Endothelial cell of umbilical vein (primary cell): ENCODE measurements around the gene MKLN1. TPM values are rescaled to one million over a fixed set of nuclear protein-coding genes. Genes with fewer than 3 reads are reported as not detected.

Experiments used
- BruUV-seq: library from RNA; stranded (reverse); fragments of 400-500 nt; replicated peaks from 2 replicates; lab custom pipeline; 2021; lab: Mats Ljungman, UMichigan
- CTCF ChIA-PET: fragments of 300-600, 350-600 bp; sonication (Branson Sonifier 250); formaldehyde crosslinking; loops from one replicate; lab custom pipeline; 2021; ENCODE audit warnings: antibody characterized with exemption, inconsistent platforms; lab: Charles Lee
- POLR2A ChIA-PET: fragments of 300-600, 350-600 bp; sonication (Branson Sonifier 250); formaldehyde crosslinking; loops from one replicate; lab custom pipeline; 2021; ENCODE audit warnings: antibody characterized with exemption, inconsistent platforms; lab: Charles Lee
- DNase-seq: peaks from one replicate; pipeline ENCODE4 v3.0.0-alpha.2; 2011; ENCODE audit warnings: low read depth, low spot score
- FAIRE-seq: peaks from 2 replicates; lab custom pipeline; 2011; peaks lifted over from hg19 to GRCh38; lab: Jason Lieb, UNC
- H2AFZ ChIP-seq: 2 replicates; pipeline ENCODE4 v1.6.0; 2012; ENCODE audit warnings: low read depth, low read length, control low read depth, inconsistent platforms
- H3K27ac ChIP-seq: 2 replicates; pipeline ENCODE4 v1.5.1; 2011; ENCODE audit warnings: low read depth, mild to moderate bottlenecking, control low read depth, low read length, moderate library complexity; ENCODE audit not compliant: insufficient read depth
- H3K27me3 ChIP-seq, 2 experiments: 2 replicates each; pipeline versions ENCODE4 v1.6.0 to v1.6.1; 2011; ENCODE audit warnings: low read length in 2 of 2, mixed read lengths in 1 of 2; ENCODE audit not compliant: control insufficient read depth in 2 of 2, insufficient read depth in 2 of 2
- H3K36me3 ChIP-seq, 2 experiments: 2 replicates in 1 of 2; 3 replicates in 1 of 2; pipeline ENCODE4 v1.5.1; 2011; ENCODE audit warnings: low read length in 2 of 2, mild to moderate bottlenecking in 1 of 2, moderate library complexity in 1 of 2; ENCODE audit not compliant: control insufficient read depth in 2 of 2, insufficient read depth in 2 of 2; ENCODE audit errors: extremely low read depth in 1 of 2
- H3K4me1 ChIP-seq: 3 replicates; pipeline ENCODE4 v1.5.1; 2011; ENCODE audit warnings: mild to moderate bottlenecking, low read length; ENCODE audit not compliant: control insufficient read depth, insufficient read depth; ENCODE audit errors: extremely low read depth
- H3K4me2 ChIP-seq: 2 replicates; pipeline ENCODE4 v1.6.1; 2011; ENCODE audit warnings: low read length, control low read depth, mixed read lengths; ENCODE audit not compliant: insufficient read depth
- H3K4me3 ChIP-seq, 3 experiments: fragments of 200-600 bp in 1 of 3; sonication (generic), shearing (Covaris generic) in 1 of 3; replicated peaks in 1 of 3; 2 replicates each; pipeline ENCODE4 v1.5.1; 2011 to 2016; ENCODE audit warnings: control low read depth in 3 of 3, low read length in 3 of 3, mild to moderate bottlenecking in 2 of 3, inconsistent platforms in 1 of 3, low read depth in 1 of 3, moderate library complexity in 1 of 3; ENCODE audit not compliant: insufficient read depth in 1 of 3
- H3K79me2 ChIP-seq: 2 replicates; pipeline ENCODE4 v1.6.0; 2012; ENCODE audit warnings: low read length, inconsistent platforms; ENCODE audit not compliant: control insufficient read depth, insufficient read depth
- H3K9ac ChIP-seq: replicated peaks from 2 replicates; pipeline ENCODE3; 2011; ENCODE audit warnings: low read length, control low read depth; ENCODE audit not compliant: insufficient read depth; ENCODE audit errors: extremely low read depth
- H3K9me1 ChIP-seq: replicated peaks from 3 replicates; pipeline ENCODE4 v1.6.0; 2011; ENCODE audit warnings: mild to moderate bottlenecking, low read length; ENCODE audit not compliant: control insufficient read depth, insufficient read depth; ENCODE audit errors: extremely low read depth
- H3K9me3 ChIP-seq: replicated peaks from 2 replicates; pipeline ENCODE4 v1.5.1; 2012; ENCODE audit warnings: low read length, inconsistent platforms; ENCODE audit not compliant: control insufficient read depth, insufficient read depth
- H4K20me1 ChIP-seq: replicated peaks from 2 replicates; pipeline ENCODE3; 2011; ENCODE audit warnings: mild to moderate bottlenecking, low read length; ENCODE audit not compliant: control insufficient read depth, insufficient read depth; ENCODE audit errors: extremely low read depth
- EZH2 ChIP-seq: IDR thresholded peaks from 2 replicates; pipeline ENCODE4 v1.6.1; 2012; ENCODE audit warnings: borderline replicate concordance, low read depth, mild to moderate bottlenecking, moderate library complexity, low read length, inconsistent platforms; ENCODE audit not compliant: severe bottlenecking
- FOS ChIP-seq: IDR thresholded peaks from 2 replicates; pipeline ENCODE4 v1.6.1; 2011; ENCODE audit warnings: mild to moderate bottlenecking, low read length, moderate library complexity, borderline replicate concordance; ENCODE audit not compliant: insufficient read depth
- GATA2 ChIP-seq: IDR thresholded peaks from 2 replicates; pipeline ENCODE4 v1.7.0; 2011; ENCODE audit warnings: low read depth, mild to moderate bottlenecking, moderate library complexity, mixed read lengths, low read length; ENCODE audit not compliant: insufficient read length, insufficient read depth
- JUN ChIP-seq: IDR thresholded peaks from 2 replicates; pipeline ENCODE4 v1.6.1; 2011; ENCODE audit warnings: borderline replicate concordance, low read depth; ENCODE audit not compliant: insufficient read length, insufficient read depth
- MYC ChIP-seq: IDR thresholded peaks from one replicate; pipeline ENCODE4 v1.6.1; 2011; ENCODE audit warnings: mild to moderate bottlenecking, low read depth, low read length
- POLR2A ChIP-seq: IDR thresholded peaks from 2 replicates; pipeline ENCODE4 v1.6.1; 2012; ENCODE audit warnings: low read depth, mild to moderate bottlenecking, control low read depth, low read length
- POLR2AphosphoS5 ChIP-seq: IDR thresholded peaks from 2 replicates; pipeline ENCODE4 v1.6.1; 2012; ENCODE audit warnings: low read depth, mild to moderate bottlenecking, control low read depth, low read length, moderate library complexity; ENCODE audit not compliant: insufficient read depth
- dilution Hi-C: fragments of 300-500 bp; cut with MboI; formaldehyde crosslinking; loops from one replicate; pipeline ENCODE4 v1.15.0; 2019; ENCODE audit warnings: low sequenced_read_pairs; ENCODE audit not compliant: extremely low pct_ligation_motif_present
- intact Hi-C: fragments of 100-400 bp; cut with micrococcal nuclease; formaldehyde crosslinking; loops from one replicate; pipeline ENCODE4 v1.10.0; 2022
- polyA plus RNA-seq, 4 experiments: library from polyadenylated mRNA; depleted of rRNA in 3 of 4; stranded (reverse) in 3 of 4; unstranded in 1 of 4; fragments of >200 nt; gene quantifications; 2 replicates each; pipeline versions ENCODE4 v1.2.1 to v1.2.3, GENCODE V29; 2011 to 2012; ENCODE audit warnings: missing spikeins in 1 of 4
- total RNA-seq: library from RNA; stranded (reverse); gene quantifications from 2 replicates; pipeline ENCODE4 v1.2.3, GENCODE V29; 2021
- TF ChIP-seq, protein P1 (sequence below): IDR thresholded peaks from 2 replicates; pipeline ENCODE4 v1.6.1; 2011; ENCODE audit not compliant: insufficient read depth, insufficient read length
- TF ChIP-seq, protein P2 (sequence below), 2 donors: IDR thresholded peaks; 1 replicate in 1 of 2; 2 replicates in 1 of 2; pipeline ENCODE4 v1.5.1; 2011; ENCODE audit warnings: low read length in 2 of 2, mild to moderate bottlenecking in 2 of 2, moderate library complexity in 2 of 2, control low read depth in 1 of 2, inconsistent platforms in 1 of 2, low read depth in 1 of 2; ENCODE audit not compliant: insufficient read depth in 1 of 2; ENCODE audit errors: extremely low read depth in 1 of 2

MKLN1 gene
- total and polyA plus RNA-seq, 2 donors (not counting 3 experiments of a cell fraction or from before 2014, with no cell fraction given), result 12.2 to 32.1 TPM

DNA sequence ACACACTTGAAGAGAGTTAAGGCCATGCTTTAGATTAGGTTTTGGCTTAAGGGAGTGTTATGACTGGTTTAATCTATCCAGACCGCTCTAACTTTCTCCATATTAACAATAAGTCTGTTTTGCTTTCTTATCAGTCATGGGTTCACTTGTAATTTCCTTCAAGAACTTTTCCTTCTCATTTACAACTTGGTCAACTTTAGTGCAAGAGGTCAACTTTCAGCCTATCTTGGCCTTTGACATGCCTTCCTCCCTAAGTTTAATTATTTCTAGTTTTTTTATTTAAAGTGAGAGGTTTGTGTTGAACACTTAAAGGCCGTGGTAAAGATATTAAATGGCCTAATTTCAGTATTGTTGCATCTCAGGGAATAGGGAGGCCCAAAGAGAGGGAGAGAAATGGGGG lies 75.6 kb downstream of the MKLN1 start:
- H3K79me2 ChIP-seq, result peaks cover 2% of the 10 kb centered on the region
- intact Hi-C loops, result no loop called here
- no peak for FAIRE-seq
- ChIA-PET POLR2A (no interaction called here), CTCF (no interaction called here)
- H3K36me3 ChIP-seq, result no peaks in the 10 kb centered on the region
- dilution Hi-C loops, result no loop called here
- no peak for DNase-seq
- no peak for TF ChIP-seq EZH2
- no peak for TF ChIP-seq FOS
- no peak for TF ChIP-seq MYC
- TF ChIP-seq POLR2A, result no peak
- TF ChIP-seq, protein P1, sequence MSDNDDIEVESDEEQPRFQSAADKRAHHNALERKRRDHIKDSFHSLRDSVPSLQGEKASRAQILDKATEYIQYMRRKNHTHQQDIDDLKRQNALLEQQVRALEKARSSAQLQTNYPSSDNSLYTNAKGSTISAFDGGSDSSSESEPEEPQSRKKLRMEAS, result no peak
- no peak for TF ChIP-seq POLR2AphosphoS5
- TF ChIP-seq GATA2, result no peak
- TF ChIP-seq JUN, result no peak
- TF ChIP-seq, protein P2, sequence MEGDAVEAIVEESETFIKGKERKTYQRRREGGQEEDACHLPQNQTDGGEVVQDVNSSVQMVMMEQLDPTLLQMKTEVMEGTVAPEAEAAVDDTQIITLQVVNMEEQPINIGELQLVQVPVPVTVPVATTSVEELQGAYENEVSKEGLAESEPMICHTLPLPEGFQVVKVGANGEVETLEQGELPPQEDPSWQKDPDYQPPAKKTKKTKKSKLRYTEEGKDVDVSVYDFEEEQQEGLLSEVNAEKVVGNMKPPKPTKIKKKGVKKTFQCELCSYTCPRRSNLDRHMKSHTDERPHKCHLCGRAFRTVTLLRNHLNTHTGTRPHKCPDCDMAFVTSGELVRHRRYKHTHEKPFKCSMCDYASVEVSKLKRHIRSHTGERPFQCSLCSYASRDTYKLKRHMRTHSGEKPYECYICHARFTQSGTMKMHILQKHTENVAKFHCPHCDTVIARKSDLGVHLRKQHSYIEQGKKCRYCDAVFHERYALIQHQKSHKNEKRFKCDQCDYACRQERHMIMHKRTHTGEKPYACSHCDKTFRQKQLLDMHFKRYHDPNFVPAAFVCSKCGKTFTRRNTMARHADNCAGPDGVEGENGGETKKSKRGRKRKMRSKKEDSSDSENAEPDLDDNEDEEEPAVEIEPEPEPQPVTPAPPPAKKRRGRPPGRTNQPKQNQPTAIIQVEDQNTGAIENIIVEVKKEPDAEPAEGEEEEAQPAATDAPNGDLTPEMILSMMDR (IDR thresholded peaks at IDR 0.05; ENCODE audit: extremely low read depth in 1 of 2, insufficient read depth in 1 of 2, low read depth in 1 of 2, low read length in 2 of 2), result no peak
- no peak overlapping the region for H2AFZ ChIP-seq
- no TSS peak for BruUV-seq
- H3K9me3 ChIP-seq, result no peaks in the 10 kb centered on the region
- H3K4me1 ChIP-seq, result no peaks in the 10 kb centered on the region
- H3K27ac ChIP-seq, result no peak overlapping the region
- H3K4me3 ChIP-seq, result no peak overlapping the region
- H3K27me3 ChIP-seq, result no peaks in the 10 kb centered on the region
- no peaks in the 10 kb centered on the region for H3K9me1 ChIP-seq
- no peak overlapping the region for H3K9ac ChIP-seq
- no peak overlapping the region for H3K4me2 ChIP-seq
- H4K20me1 ChIP-seq, result no peaks in the 10 kb centered on the region
